ENCODE measurements around the gene MEP1A.

DNA sequence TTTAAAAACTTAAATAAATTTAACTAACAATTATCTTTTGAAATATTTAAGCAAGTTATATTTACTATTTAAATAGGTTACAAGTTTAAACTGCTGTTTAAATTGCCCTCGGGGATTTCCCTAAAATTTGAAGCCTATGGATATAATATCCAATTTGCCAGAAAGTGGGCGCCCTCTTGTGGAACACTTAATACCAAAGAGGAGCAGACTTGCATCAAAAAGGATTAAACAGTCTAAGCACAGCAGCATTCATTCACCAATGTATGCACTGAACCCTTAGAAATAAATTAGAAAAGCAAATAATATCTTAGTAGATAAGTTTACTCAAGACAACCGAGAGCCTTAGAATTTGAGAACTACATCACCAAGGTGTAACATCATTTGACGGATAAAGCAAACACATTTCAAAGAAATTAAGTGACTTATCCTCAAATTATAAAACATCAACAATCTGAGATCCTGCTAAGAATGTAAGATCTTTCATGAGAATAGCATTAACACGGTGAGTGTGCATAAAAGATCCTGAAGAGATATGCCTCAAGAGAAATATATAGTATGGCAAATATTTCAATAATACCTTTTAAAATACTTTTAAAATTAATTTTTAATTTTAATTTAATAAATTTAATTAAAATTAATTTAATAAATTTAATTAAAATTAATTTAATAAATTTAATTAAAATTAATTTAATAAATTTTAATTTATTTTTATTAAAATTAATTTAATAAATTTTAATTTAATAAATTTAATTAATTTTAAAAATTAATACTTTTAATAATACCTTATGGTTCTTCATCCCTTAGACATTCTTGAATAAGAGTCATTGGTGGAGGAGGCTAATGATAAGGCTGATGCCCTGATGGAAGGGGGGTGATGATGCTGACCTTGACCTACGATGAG is 11.5 kb upstream of the MEP1A start:
- TF ChIP-seq ESRRA (IDR thresholded peaks at IDR 0.05; ENCODE audit: borderline replicate concordance, low read length), result no peak
- TF ChIP-seq, protein P1, sequence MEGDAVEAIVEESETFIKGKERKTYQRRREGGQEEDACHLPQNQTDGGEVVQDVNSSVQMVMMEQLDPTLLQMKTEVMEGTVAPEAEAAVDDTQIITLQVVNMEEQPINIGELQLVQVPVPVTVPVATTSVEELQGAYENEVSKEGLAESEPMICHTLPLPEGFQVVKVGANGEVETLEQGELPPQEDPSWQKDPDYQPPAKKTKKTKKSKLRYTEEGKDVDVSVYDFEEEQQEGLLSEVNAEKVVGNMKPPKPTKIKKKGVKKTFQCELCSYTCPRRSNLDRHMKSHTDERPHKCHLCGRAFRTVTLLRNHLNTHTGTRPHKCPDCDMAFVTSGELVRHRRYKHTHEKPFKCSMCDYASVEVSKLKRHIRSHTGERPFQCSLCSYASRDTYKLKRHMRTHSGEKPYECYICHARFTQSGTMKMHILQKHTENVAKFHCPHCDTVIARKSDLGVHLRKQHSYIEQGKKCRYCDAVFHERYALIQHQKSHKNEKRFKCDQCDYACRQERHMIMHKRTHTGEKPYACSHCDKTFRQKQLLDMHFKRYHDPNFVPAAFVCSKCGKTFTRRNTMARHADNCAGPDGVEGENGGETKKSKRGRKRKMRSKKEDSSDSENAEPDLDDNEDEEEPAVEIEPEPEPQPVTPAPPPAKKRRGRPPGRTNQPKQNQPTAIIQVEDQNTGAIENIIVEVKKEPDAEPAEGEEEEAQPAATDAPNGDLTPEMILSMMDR (IDR thresholded peaks at IDR 0.05), result peak; percentile 67
- no peak for TF ChIP-seq POLR2AphosphoS2 (conservative IDR thresholded peaks at IDR 0.05; ENCODE audit: low read length)
- TF ChIP-seq CEBPB (IDR thresholded peaks at IDR 0.05), result no peak
- TF ChIP-seq BHLHE40 (IDR thresholded peaks at IDR 0.05; ENCODE audit: low read depth, low read length), result no peak
- no peak for TF ChIP-seq CBX8 (IDR thresholded peaks at IDR 0.05)
- TF ChIP-seq TFCP2L1 (CRISPR knock-in tag; IDR thresholded peaks at IDR 0.05), result no peak
- no peak for TF ChIP-seq HOXA7 (CRISPR knock-in tag; IDR thresholded peaks at IDR 0.05)
- TF ChIP-seq SREBF2 (IDR thresholded peaks at IDR 0.05), result no peak
- peak; percentile 54 to 56; a peak in 4 of 5 replicates for TF ChIP-seq RAD21 (conservative IDR thresholded peaks at IDR 0.05 in 1 of 2, IDR thresholded peaks at IDR 0.05 in 1 of 2)
- no peak for TF ChIP-seq KDM1A (IDR thresholded peaks at IDR 0.05; ENCODE audit: low read depth)

Measured in A549 (cell line).